GM21367 (cell line): Measurements from ENCODE around the gene DET1.
"Not testable (repeated sequence)": the region's sequence is repeated elsewhere in the genome, so short reads cannot be mapped to it uniquely, and the experiment has no call there.

Experiments
- ATAC-seq: cut with Tn5 transposase; IDR thresholded peaks from one replicate; pipeline ENCODE4 v1.9.1; 2021; ENCODE audit not compliant: unreplicated experiment

Gene DET1

GRCh38 chr15:88498996-88499395 is 47.5 kb downstream of the DET1 start:
- no peak for ATAC-seq

GRCh38 chr15:88497109-88497765 is 49.2 kb downstream of the DET1 start:
- no peak for ATAC-seq

- ATAC-seq = no peak
Observed at GRCh38 chr15:88493844-88494243, 52.6 kb downstream of the DET1 start.

DNA sequence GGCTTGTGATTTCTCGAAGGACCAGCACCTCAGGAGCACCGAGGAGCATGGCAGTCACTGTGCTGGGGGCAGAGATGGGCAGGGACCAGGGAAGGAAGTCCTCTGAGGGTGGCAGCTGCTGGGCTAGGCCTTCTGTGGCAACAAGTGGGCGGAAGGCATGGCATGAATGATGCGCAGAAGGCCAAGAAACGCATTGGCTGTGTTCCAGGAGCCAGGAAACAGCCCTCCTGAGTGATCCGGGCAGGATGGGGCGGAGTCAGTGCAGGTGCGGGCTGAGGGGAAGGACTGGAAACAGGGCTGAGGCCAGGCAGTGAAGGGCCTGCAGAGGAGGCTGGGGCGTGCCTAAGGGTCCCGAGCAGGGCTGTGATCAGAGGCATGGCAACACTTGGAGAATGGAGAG is 55.3 kb downstream of the DET1 start:
- no peak for ATAC-seq

DNA sequence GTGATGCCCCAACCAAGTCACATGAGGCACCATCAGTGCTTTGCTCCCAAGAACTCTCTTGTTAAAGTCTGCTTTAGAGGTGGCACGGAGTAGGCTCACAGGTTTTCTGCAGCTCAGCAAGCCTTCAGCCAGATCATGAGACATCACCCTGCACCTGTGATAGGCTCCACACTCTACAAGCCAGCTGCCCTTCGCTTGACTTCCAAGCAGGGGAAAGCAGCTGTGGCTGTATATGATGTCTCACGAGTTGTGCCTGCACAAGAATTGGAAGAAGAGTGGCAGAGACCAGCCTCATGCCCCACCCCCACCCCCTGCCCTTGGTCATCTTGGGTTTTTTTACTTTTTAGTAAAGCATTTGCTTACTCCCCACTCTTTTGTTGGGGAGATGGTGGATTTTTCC is 56.4 kb downstream of the DET1 start:
- no peak for ATAC-seq

- no peak for ATAC-seq
Observed at GRCh38 chr15:88489321-88489720, 57.2 kb downstream of the DET1 start.

- ATAC-seq = no peak
Observed at GRCh38 chr15:88487796-88488523, 58.5 kb downstream of the DET1 start.

GRCh38 chr15:88487178-88487795 is 59.2 kb downstream of the DET1 start:
- no peak for ATAC-seq

DNA sequence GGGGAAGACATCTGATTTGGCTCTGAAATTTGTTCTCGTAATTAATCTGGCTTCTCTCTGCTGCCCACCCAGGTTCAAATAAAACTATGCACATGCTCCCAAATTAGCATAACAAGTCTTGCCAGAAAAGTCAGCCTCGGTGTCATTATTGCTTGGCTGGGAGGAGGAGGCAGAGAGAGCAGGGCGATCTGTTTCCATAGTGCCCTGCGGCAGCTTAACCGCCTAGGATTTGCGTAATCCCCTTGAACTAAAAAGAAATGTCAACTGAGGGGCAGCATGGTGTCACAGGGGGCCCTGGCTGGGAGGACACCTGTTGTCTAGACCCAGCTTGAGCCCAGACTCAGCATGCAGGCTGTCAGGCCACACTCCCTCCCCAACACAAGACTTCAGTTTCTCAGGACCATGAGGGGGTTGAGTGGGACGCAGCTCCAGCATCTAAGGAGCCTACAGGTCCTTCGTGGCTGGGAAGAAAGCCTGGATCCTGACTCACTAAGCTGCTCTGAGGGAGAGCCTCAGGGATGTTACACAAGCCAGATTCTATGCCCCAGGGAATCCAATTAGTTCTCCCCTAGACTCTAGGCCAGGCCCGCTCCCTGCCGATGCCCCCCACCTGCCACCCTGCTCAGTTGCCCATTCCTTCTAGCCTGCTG is 61.7 kb downstream of the DET1 start:
- no peak for ATAC-seq

- ATAC-seq = no peak
Observed at GRCh38 chr15:88482263-88482662, 64.2 kb downstream of the DET1 start.

GRCh38 chr15:88480981-88481380 is 65.5 kb downstream of the DET1 start:
- no peak for ATAC-seq

DNA sequence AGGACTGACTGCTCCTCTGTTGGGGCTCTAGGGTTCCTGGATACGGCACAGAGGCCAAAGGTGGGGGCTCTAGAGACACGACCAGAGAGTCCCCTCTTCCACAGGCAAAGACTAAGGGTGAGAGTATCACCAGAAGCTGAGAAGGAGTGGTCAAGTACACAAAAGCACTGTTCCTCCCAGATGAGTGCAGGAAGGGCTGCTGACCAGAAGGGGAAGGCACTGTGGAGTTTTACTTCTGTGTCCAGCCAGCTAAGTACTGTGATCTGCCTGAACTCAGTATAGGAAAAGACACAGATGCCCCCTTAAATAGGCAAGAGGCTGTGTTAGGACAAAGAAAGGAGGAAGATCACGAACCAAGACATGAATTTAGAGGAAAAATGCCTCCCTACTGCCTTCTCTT is 67.3 kb downstream of the DET1 start:
- no peak for ATAC-seq

- no peak for ATAC-seq
Observed at GRCh38 chr15:88477904-88478303, 68.6 kb downstream of the DET1 start.

GRCh38 chr15:88477126-88477525 is 69.4 kb downstream of the DET1 start:
- no peak for ATAC-seq

GRCh38 chr15:88476635-88477060 is 69.8 kb downstream of the DET1 start:
- peak; percentile 53 for ATAC-seq

- not testable (repeated sequence) for ATAC-seq
Observed at GRCh38 chr15:88473661-88474293, 72.7 kb downstream of the DET1 start.

DNA sequence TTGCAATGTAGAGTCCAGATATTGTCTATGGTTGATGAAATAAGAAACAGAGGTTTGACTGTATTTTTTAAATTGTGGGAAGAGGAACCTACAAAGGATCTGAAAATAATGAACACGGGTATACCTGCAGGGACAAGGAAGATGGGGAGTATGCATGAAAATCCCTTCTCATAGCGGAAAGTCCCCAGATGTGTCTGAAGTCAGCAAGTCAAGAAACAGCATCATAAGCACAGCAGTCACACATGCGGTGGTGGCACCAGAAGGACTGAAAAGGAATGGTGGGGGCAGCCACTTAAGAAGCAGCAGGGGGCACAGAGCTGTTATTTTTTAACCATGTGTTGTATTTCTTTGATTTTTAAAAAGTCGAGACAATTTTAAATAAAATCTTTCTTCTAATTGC is 74.3 kb downstream of the DET1 start:
- ATAC-seq = no peak

DNA sequence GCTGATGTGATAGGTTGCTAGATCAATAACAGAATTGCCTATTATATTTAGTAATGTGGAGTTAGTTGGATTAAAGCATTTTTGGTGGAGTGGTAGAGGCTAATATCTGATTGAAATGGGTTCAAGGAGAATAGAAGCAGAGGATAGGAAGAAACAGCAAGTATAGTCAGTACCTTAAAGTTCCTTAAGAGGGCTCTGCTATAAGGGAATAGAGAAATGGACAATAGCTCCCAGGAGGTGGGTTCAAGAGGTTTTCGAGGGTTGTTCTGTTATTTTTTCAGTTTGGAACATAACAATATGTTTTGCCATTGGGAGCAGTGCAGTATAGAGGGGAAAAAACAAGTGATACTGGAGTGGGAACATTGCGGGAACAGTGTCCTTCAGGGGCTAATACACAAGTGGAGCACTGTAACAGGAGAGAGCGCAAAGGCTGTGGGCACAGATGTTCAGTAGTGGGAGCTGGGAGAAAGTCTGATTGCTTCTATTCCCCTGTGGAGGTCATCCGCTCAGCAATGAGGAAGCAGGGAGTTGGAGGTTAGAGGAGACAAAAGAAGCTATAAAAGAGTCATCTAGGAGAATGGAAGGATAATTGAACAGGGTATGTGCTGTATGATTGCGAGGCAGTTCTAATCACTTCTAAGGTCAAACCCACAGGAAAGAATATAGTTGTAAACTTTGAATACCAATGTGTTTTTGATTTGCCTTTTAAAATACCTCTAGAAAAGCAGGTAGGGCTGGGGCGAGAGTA is 75.7 kb downstream of the DET1 start:
- ATAC-seq = no peak

GRCh38 chr15:88469321-88469720 is 77.2 kb downstream of the DET1 start:
- no peak for ATAC-seq

GRCh38 chr15:88468721-88469120 is 77.8 kb downstream of the DET1 start:
- ATAC-seq = not testable (repeated sequence)
